Ascending aorta (tissue), 2 donors: Measurements from ENCODE around the gene CAMTA1. TPM values are rescaled to one million over a fixed set of nuclear protein-coding genes. Genes with fewer than 3 reads are reported as not detected.

Source experiments
- DNase-seq, 2 donors: peaks; one replicate each; pipeline ENCODE4 v3.0.0-alpha.2; 2019; ENCODE audit warnings: low spot score in 2 of 2
- H3K27ac ChIP-seq, 2 donors: fragments of 200-600 bp; sonication (generic); one replicate each; pipeline ENCODE4 v1.5.1; 2016 to 2017; ENCODE audit warnings: mild to moderate bottlenecking in 1 of 2
- H3K27me3 ChIP-seq: fragments of 200-600 bp; sonication (generic); one replicate; pipeline ENCODE4 v1.5.1; 2017
- H3K36me3 ChIP-seq, 2 donors: fragments of 200-600 bp; sonication (generic); one replicate each; pipeline ENCODE4 v1.5.1; 2016
- H3K4me1 ChIP-seq, 2 donors: fragments of 200-600 bp; sonication (generic); one replicate each; pipeline ENCODE4 v1.5.1; 2016 to 2017; ENCODE audit warnings: mild to moderate bottlenecking in 1 of 2
- H3K4me3 ChIP-seq, 2 donors: fragments of 200-600 bp; sonication (generic); one replicate each; pipeline ENCODE4 v1.5.1; 2016 to 2017; ENCODE audit warnings: mild to moderate bottlenecking in 1 of 2
- H3K9me3 ChIP-seq, 2 donors: fragments of 200-600 bp; sonication (generic); one replicate each; pipeline ENCODE4 v1.5.1; 2016
- CTCF ChIP-seq, 3 experiments: fragments of 200-600 bp in 2 of 3; fragments of 450-650 bp in 1 of 3; sonication (generic) in 2 of 3; IDR thresholded peaks; one replicate each; pipeline ENCODE4 v1.5.1; 2016 to 2019; ENCODE audit warnings: antibody characterized with exemption in 3 of 3, mild to moderate bottlenecking in 1 of 3, moderate library complexity in 1 of 3
- intact Hi-C: fragments of 100-400 bp; cut with DNase I; formaldehyde crosslinking; loops from one replicate; pipeline ENCODE4 v1.15.1; 2023
- total RNA-seq: library from RNA; depleted of rRNA; stranded (reverse); fragments of >200 nt; gene quantifications from one replicate; pipeline ENCODE4 v1.1.0, GENCODE V29; 2016

Gene CAMTA1
- total RNA-seq, 1 donor from 2014 or later: 53.3 TPM

- H3K4me1 ChIP-seq: no peaks in the 10 kb centered on the region
- intact Hi-C loops: no loop called here
- H3K4me3 ChIP-seq: no peak overlapping the region
- no peaks in the 10 kb centered on the region for H3K9me3 ChIP-seq
- no peaks in the 10 kb centered on the region for H3K27me3 ChIP-seq
- H3K36me3 ChIP-seq: no peaks in the 10 kb centered on the region
- H3K27ac ChIP-seq: no peak overlapping the region
- no peak for TF ChIP-seq CTCF (IDR thresholded peaks at IDR 0.05)
- no peak for DNase-seq
Observed at GRCh38 chr1:7435276-7436055, 650.2 kb downstream of the CAMTA1 start.

GRCh38 chr1:7436056-7437005, 651.1 kb downstream of the CAMTA1 start:
- no peaks in the 10 kb centered on the region for H3K4me1 ChIP-seq
- no peaks in the 10 kb centered on the region for H3K9me3 ChIP-seq
- no peak for TF ChIP-seq CTCF (IDR thresholded peaks at IDR 0.05)
- no peaks in the 10 kb centered on the region for H3K36me3 ChIP-seq
- no peak overlapping the region for H3K4me3 ChIP-seq
- no peaks in the 10 kb centered on the region for H3K27me3 ChIP-seq
- DNase-seq: no peak
- intact Hi-C loops: no loop called here
- H3K27ac ChIP-seq: no peak overlapping the region

- Histone ChIP-seq H3K36me3 (no peaks in the 10 kb centered on the region), H3K27me3 (no peaks in the 10 kb centered on the region), H3K4me3 (no peak overlapping the region), H3K9me3 (no peaks in the 10 kb centered on the region), H3K27ac (no peak overlapping the region), H3K4me1 (no peaks in the 10 kb centered on the region)
- DNase-seq: no peak
- no peak for TF ChIP-seq CTCF (IDR thresholded peaks at IDR 0.05)
- intact Hi-C loops: no loop called here
Observed at GRCh38 chr1:7437036-7437435, 651.8 kb downstream of the CAMTA1 start.

GRCh38 chr1:7437608-7438395, 652.5 kb downstream of the CAMTA1 start:
- Histone ChIP-seq H3K27ac (no peak overlapping the region), H3K36me3 (no peaks in the 10 kb centered on the region), H3K27me3 (no peaks in the 10 kb centered on the region), H3K4me1 (no peaks in the 10 kb centered on the region), H3K4me3 (no peak overlapping the region), H3K9me3 (no peaks in the 10 kb centered on the region)
- intact Hi-C loops: no loop called here
- no peak for TF ChIP-seq CTCF (IDR thresholded peaks at IDR 0.05)
- DNase-seq: no peak

- no peaks in the 10 kb centered on the region for H3K9me3 ChIP-seq
- intact Hi-C loops: no loop called here
- no peak overlapping the region for H3K27ac ChIP-seq
Observed at GRCh38 chr1:7438396-7438785, 653.1 kb downstream of the CAMTA1 start.

More at GRCh38 chr1:7438396-7438785, 653.1 kb downstream of the CAMTA1 start:
- Histone ChIP-seq H3K4me3 (no peak overlapping the region), H3K36me3 (no peaks in the 10 kb centered on the region), H3K4me1 (no peaks in the 10 kb centered on the region), H3K27me3 (no peaks in the 10 kb centered on the region)
- TF ChIP-seq CTCF (IDR thresholded peaks at IDR 0.05): no peak
- no peak for DNase-seq
